CD1c-positive myeloid dendritic cell (primary cell): ENCODE measurements around the gene MAGEA10.
"Not testable (repeated sequence)": the region's sequence is repeated elsewhere in the genome, so short reads cannot be mapped to it uniquely, and the experiment has no call there.

Source experiments
- DNase-seq: peaks from one replicate; pipeline ENCODE4 v3.0.0-alpha.2; 2016; ENCODE audit errors: extremely low spot score

The MAGEA10 gene

GRCh38 chrX:152138388-152138784 lies at the start of gene MAGEA10:
Gene MAGEA10 (minus strand): TSS chrX:152138577. CDS start chrX:152135620, 2,957 bp downstream.
- DNase-seq, result no peak

- no peak for DNase-seq
These were observed 39.3 kb upstream of the MAGEA10 start for GRCh38 chrX:152177497-152178269.

- DNase-seq, result no peak
These were observed 38.7 kb upstream of the MAGEA10 start for GRCh38 chrX:152177052-152177451.

- DNase-seq, result not testable (repeated sequence)
These were observed 37.5 kb upstream of the MAGEA10 start for GRCh38 chrX:152175892-152176291.

GRCh38 chrX:152173923-152174322 lies 35.5 kb upstream of the MAGEA10 start:
- not testable (repeated sequence) for DNase-seq

- no peak for DNase-seq
These were observed 32.2 kb upstream of the MAGEA10 start for GRCh38 chrX:152170621-152171020.

GRCh38 chrX:152165033-152165743 lies 26.8 kb upstream of the MAGEA10 start:
- DNase-seq, result no peak

- DNase-seq, result no peak
These were observed 18.7 kb upstream of the MAGEA10 start for GRCh38 chrX:152157042-152157441.

- no peak for DNase-seq
These were observed 17.5 kb upstream of the MAGEA10 start for GRCh38 chrX:152155766-152156310.

- no peak for DNase-seq
These were observed 15.7 kb upstream of the MAGEA10 start for GRCh38 chrX:152154050-152154449.

GRCh38 chrX:152151256-152151655 lies 12.9 kb upstream of the MAGEA10 start:
- DNase-seq, result no peak

GRCh38 chrX:152149648-152150047 lies 11.3 kb upstream of the MAGEA10 start:
- no peak for DNase-seq

- DNase-seq, result no peak
These were observed 1.2 kb upstream of the MAGEA10 start for GRCh38 chrX:152139589-152139988.

- no peak for DNase-seq
These were observed 498 bp downstream of the MAGEA10 start for GRCh38 chrX:152137771-152138387.

- DNase-seq, result no peak
These were observed 2.1 kb downstream of the MAGEA10 start for GRCh38 chrX:152136312-152136711.

- no peak for DNase-seq
These were observed 6.9 kb downstream of the MAGEA10 start for GRCh38 chrX:152131525-152131924.

- DNase-seq, result not testable (repeated sequence)
These were observed 9.1 kb downstream of the MAGEA10 start for GRCh38 chrX:152129069-152129844.

- no peak for DNase-seq
These were observed 21.1 kb downstream of the MAGEA10 start for GRCh38 chrX:152117305-152117704.

- no peak for DNase-seq
These were observed 29.9 kb downstream of the MAGEA10 start for GRCh38 chrX:152108527-152108926.

GRCh38 chrX:152103866-152104265 lies 34.5 kb downstream of the MAGEA10 start:
- no peak for DNase-seq

- DNase-seq, result no peak
These were observed 52.2 kb downstream of the MAGEA10 start for GRCh38 chrX:152086141-152086540.
